A673 (cell line): Measurements from ENCODE around the gene ZNF775.

ENCODE experiments used
- EZH2 ChIP-seq: fragments of 200-600 bp; sonication (generic); IDR thresholded peaks from 2 replicates; pipeline ENCODE4 v1.6.1; 2017; ENCODE audit warnings: borderline replicate concordance, low read depth, mild to moderate bottlenecking, mixed read lengths, antibody characterized with exemption, low read length; ENCODE audit not compliant: poor library complexity, severe bottlenecking
- TF ChIP-seq, protein P1 (sequence below): fragments of 300-800, 200-600 bp; sonication (generic); conservative IDR thresholded peaks from 2 replicates; pipeline ENCODE4 v1.5.1; 2017; ENCODE audit warnings: low read depth, mild to moderate bottlenecking, antibody characterized with exemption, low read length, moderate library complexity, mixed read lengths

DNA sequence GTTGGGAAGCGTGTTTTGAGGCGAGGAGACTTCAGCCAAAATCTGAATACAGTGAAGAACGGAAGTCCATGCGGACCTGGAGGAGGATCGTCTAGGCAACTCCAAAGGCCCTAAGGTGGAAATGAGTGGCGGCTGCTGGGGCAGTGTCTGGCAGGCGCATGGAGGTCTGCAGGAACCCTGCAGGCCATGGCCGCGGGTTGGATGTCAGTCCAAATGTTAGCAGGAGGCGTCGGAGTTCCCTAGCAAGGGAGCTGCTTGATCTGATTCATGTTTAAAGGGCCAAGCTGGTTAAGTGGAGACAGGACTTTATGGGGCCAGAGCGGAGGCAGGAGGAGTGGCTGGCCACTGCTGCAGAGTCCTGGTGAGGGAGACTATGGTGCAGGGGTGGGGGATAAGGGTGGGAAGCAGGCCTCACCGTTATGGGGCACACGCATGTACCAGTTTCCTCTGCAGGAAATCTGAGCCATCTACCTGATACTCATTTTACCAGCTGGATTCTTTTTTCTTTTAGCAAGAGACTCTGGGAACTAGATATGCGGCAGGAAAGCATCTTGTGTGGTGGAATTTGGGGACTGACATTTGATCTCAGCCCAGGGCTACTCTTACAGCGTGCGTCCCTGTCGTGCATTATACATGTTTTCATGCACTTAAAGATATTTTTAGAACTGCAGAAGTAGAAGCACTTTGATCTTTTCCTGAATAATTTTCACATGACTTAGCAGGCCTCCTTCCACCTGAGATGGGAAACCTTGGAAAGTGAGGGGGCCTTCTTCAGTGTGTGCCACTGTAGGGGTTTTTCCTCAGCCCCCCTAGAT lies 17.1 kb upstream of the ZNF775 start:
- TF ChIP-seq, protein P1, sequence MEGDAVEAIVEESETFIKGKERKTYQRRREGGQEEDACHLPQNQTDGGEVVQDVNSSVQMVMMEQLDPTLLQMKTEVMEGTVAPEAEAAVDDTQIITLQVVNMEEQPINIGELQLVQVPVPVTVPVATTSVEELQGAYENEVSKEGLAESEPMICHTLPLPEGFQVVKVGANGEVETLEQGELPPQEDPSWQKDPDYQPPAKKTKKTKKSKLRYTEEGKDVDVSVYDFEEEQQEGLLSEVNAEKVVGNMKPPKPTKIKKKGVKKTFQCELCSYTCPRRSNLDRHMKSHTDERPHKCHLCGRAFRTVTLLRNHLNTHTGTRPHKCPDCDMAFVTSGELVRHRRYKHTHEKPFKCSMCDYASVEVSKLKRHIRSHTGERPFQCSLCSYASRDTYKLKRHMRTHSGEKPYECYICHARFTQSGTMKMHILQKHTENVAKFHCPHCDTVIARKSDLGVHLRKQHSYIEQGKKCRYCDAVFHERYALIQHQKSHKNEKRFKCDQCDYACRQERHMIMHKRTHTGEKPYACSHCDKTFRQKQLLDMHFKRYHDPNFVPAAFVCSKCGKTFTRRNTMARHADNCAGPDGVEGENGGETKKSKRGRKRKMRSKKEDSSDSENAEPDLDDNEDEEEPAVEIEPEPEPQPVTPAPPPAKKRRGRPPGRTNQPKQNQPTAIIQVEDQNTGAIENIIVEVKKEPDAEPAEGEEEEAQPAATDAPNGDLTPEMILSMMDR = no peak
- TF ChIP-seq EZH2 = no peak
